SU-DHL-6 (cell line): ENCODE data around the gene C16orf87.

Experiments
- H2AFZ ChIP-seq: fragments of 200-600 bp; sonication (generic); 2 replicates; pipeline ENCODE4 v1.6.1; 2014; ENCODE audit warnings: low read depth, mild to moderate bottlenecking, moderate library complexity, mixed read lengths, antibody characterized with exemption, low read length; ENCODE audit not compliant: severe bottlenecking
- H3F3A ChIP-seq: fragments of 200-600 bp; shearing (Covaris generic); 2 replicates; pipeline ENCODE4 v1.6.0; 2016; ENCODE audit warnings: antibody characterized with exemption, mild to moderate bottlenecking; ENCODE audit not compliant: insufficient read depth
- H3K27ac ChIP-seq: fragments of 200-600 bp; sonication (generic); 2 replicates; pipeline ENCODE4 v1.5.1; 2016; ENCODE audit warnings: low read depth, mild to moderate bottlenecking, low read length, moderate library complexity, mixed read lengths
- H3K27me3 ChIP-seq: fragments of 200-600 bp; sonication (generic), shearing (Covaris generic); 2 replicates; pipeline ENCODE4 v1.6.0; 2014; ENCODE audit warnings: mild to moderate bottlenecking, low read length
- H3K36me3 ChIP-seq: fragments of 200-600 bp; sonication (generic); 2 replicates; pipeline ENCODE4 v1.6.1; 2014; ENCODE audit warnings: mild to moderate bottlenecking, low read length, mixed read lengths
- H3K4me2 ChIP-seq: fragments of 300-600, 200-600 bp; shearing (Covaris generic), sonication (generic); 2 replicates; pipeline ENCODE4 v1.6.0; 2014; ENCODE audit warnings: low read length, low read depth, mild to moderate bottlenecking; ENCODE audit not compliant: poor library complexity, severe bottlenecking
- H3K4me3 ChIP-seq: fragments of 200-600 bp; sonication (generic); 2 replicates; pipeline ENCODE4 v1.5.1; 2014; ENCODE audit warnings: antibody characterized with exemption, low read length, mild to moderate bottlenecking, mixed read lengths; ENCODE audit not compliant: insufficient read depth, poor library complexity, severe bottlenecking
- H3K79me2 ChIP-seq: fragments of 200-600 bp; sonication (generic); 2 replicates; pipeline ENCODE4 v1.6.1; 2014; ENCODE audit warnings: mild to moderate bottlenecking, low read length, moderate library complexity; ENCODE audit not compliant: insufficient read depth
- H3K9ac ChIP-seq: fragments of 200-600 bp; sonication (generic); 2 replicates; pipeline ENCODE4 v1.7.0; 2014; ENCODE audit warnings: mild to moderate bottlenecking, low read length
- H3K9me2 ChIP-seq: fragments of 200-600 bp; sonication (generic); replicated peaks from 2 replicates; pipeline ENCODE4 v1.6.1; 2014; ENCODE audit warnings: low read length; ENCODE audit not compliant: insufficient read depth
- H3K9me3 ChIP-seq: fragments of 200-600 bp; sonication (generic); 2 replicates; pipeline ENCODE4 v1.6.1; 2014; ENCODE audit warnings: low read length, mixed read lengths; ENCODE audit not compliant: insufficient read depth
- H4K20me1 ChIP-seq: fragments of 200-600 bp; sonication (generic); 2 replicates; pipeline ENCODE4 v1.6.1; 2014; ENCODE audit warnings: low read depth, mild to moderate bottlenecking, antibody characterized with exemption, low read length, moderate library complexity, mixed read lengths
- CTCF ChIP-seq: fragments of 200-600 bp; sonication (generic); IDR thresholded peaks from one replicate; pipeline ENCODE4 v1.5.1; 2017; ENCODE audit warnings: antibody characterized with exemption, mild to moderate bottlenecking, low read length, moderate library complexity; ENCODE audit not compliant: insufficient read depth, poor library complexity, severe bottlenecking
- EZH2phosphoT487 ChIP-seq: fragments of 200-600 bp; sonication (generic), shearing (Covaris generic); conservative IDR thresholded peaks from 2 replicates; pipeline ENCODE4 v1.6.1; 2018; ENCODE audit warnings: mild to moderate bottlenecking, antibody characterized with exemption, low read length, moderate library complexity, mixed read lengths

Gene C16orf87

GRCh38 chr16:46830902-46831647 lies at the start of gene C16orf87:
C16orf87 (minus strand) TSS chr16:46831180; CDS start chr16:46831149, 31 bp downstream.
- Histone ChIP-seq H3K4me3 (peak within 1 kb of the TSS; percentile 86), H2AFZ (peak within 1 kb of the TSS; percentile 86), H3K36me3 (no peaks in the 10 kb centered on the region), H3K27ac (peak within 1 kb of the TSS; percentile 76), H3K9me3 (no peaks in the 10 kb centered on the region), H3F3A (peaks cover 10% of the 10 kb centered on the region), H3K9me2 (no peaks in the 10 kb centered on the region), H3K4me2 (peak within 1 kb of the TSS; percentile 97), H3K9ac (peak within 1 kb of the TSS; percentile 93), H4K20me1 (0 out of 2 replicates have a peak, but pooled peaks cover 13% of the 10 kb centered on the region), H3K27me3 (no peaks in the 10 kb centered on the region), H3K79me2 (peaks cover 43% of the 10 kb centered on the region)
- TF ChIP-seq CTCF (no peak), EZH2phosphoT487 (no peak)

GRCh38 chr16:46875243-46875642 lies 44.3 kb upstream of the C16orf87 start:
- no peak overlapping the region for H3K27ac ChIP-seq
- TF ChIP-seq CTCF (no peak), EZH2phosphoT487 (no peak)
- no peaks in the 10 kb centered on the region for H3K9me3 ChIP-seq

GRCh38 chr16:46873201-46873600 lies 42.2 kb upstream of the C16orf87 start:
- Histone ChIP-seq H3K27me3 (no peaks in the 10 kb centered on the region), H3K27ac (no peak overlapping the region), H2AFZ (no peak overlapping the region), H3F3A (no peaks in the 10 kb centered on the region), H3K9me2 (no peaks in the 10 kb centered on the region), H3K9me3 (no peaks in the 10 kb centered on the region), H3K9ac (no peak overlapping the region), H3K4me3 (no peak overlapping the region), H4K20me1 (no peaks in the 10 kb centered on the region), H3K4me2 (no peak overlapping the region), H3K36me3 (no peaks in the 10 kb centered on the region), H3K79me2 (no peaks in the 10 kb centered on the region)
- no peak for TF ChIP-seq EZH2phosphoT487
- no peak for TF ChIP-seq CTCF

More at GRCh38 chr16:46875243-46875642, 44.3 kb upstream of the C16orf87 start:
- no peaks in the 10 kb centered on the region for H3K9me2 ChIP-seq
- H3K36me3 ChIP-seq, result no peaks in the 10 kb centered on the region
- no peaks in the 10 kb centered on the region for H3F3A ChIP-seq
- H3K9ac ChIP-seq, result no peak overlapping the region
- no peak overlapping the region for H3K4me2 ChIP-seq
- H3K79me2 ChIP-seq, result no peaks in the 10 kb centered on the region
- no peaks in the 10 kb centered on the region for H4K20me1 ChIP-seq
- no peak overlapping the region for H2AFZ ChIP-seq
- no peaks in the 10 kb centered on the region for H3K27me3 ChIP-seq
- no peak overlapping the region for H3K4me3 ChIP-seq
